H1 (cell line): ENCODE data around the gene FAM193A. TPM values are rescaled to one million over a fixed set of nuclear protein-coding genes. Genes with fewer than 3 reads are reported as not detected.

ENCODE experiments used
- BACH1 ChIP-seq: IDR thresholded peaks from 2 replicates; pipeline ENCODE4 v1.6.1; 2012; ENCODE audit warnings: low read length, improper control_type of control experiment
- CBX5 ChIP-seq: fragments of 300-800, 300-1000 bp; sonication (generic); IDR thresholded peaks from 2 replicates; pipeline ENCODE4 v1.7.1; 2016; ENCODE audit warnings: antibody characterized with exemption, low read length, low read depth
- CHD7 ChIP-seq: fragments of 300-600 bp; sonication (generic); IDR thresholded peaks from 2 replicates; pipeline ENCODE4 v1.7.1; 2012; ENCODE audit warnings: low read length, moderate library complexity, mild to moderate bottlenecking, inconsistent platforms; ENCODE audit not compliant: insufficient replicate concordance
- HDAC2 ChIP-seq, 2 experiments: fragments of 300-600 bp in 1 of 2; sonication (generic) in 1 of 2; IDR thresholded peaks; 2 replicates each; pipeline ENCODE4 v1.6.1; 2011 to 2012; ENCODE audit warnings: low read depth in 2 of 2, low read length in 2 of 2, mild to moderate bottlenecking in 2 of 2, moderate library complexity in 2 of 2, borderline replicate concordance in 1 of 2, inconsistent platforms in 1 of 2
- KDM5A ChIP-seq: fragments of 200-600 bp; IDR thresholded peaks from 2 replicates; pipeline ENCODE4 v1.7.1; 2012; ENCODE audit warnings: mild to moderate bottlenecking, low read length, inconsistent platforms, mixed read lengths
- RBBP5 ChIP-seq: IDR thresholded peaks from 2 replicates; pipeline ENCODE4 v1.7.1; 2012; ENCODE audit warnings: low read depth, mild to moderate bottlenecking, inconsistent platforms, low read length, moderate library complexity, borderline replicate concordance
- SAP30 ChIP-seq: fragments of 300-600 bp; sonication (generic); IDR thresholded peaks from 2 replicates; pipeline ENCODE4 v1.7.1; 2012; ENCODE audit warnings: low read length, moderate library complexity, mild to moderate bottlenecking, inconsistent platforms; ENCODE audit not compliant: insufficient read depth, insufficient replicate concordance
- SIN3A ChIP-seq, 2 experiments: IDR thresholded peaks in 1 of 2; conservative IDR thresholded peaks in 1 of 2; 2 replicates each; pipeline ENCODE4 v1.6.1; 2011 to 2012; ENCODE audit warnings: low read length in 2 of 2, improper control_type of control experiment in 1 of 2, low read depth in 1 of 2, mild to moderate bottlenecking in 1 of 2
- SRF ChIP-seq: IDR thresholded peaks from 2 replicates; pipeline ENCODE4 v1.6.1; 2011; ENCODE audit warnings: mild to moderate bottlenecking, low read depth, low read length, moderate library complexity
- USF2 ChIP-seq: IDR thresholded peaks from 2 replicates; pipeline ENCODE4 v1.6.1; 2011; ENCODE audit warnings: low read length, improper control_type of control experiment
- polyA plus RNA-seq, 7 experiments: library from polyadenylated mRNA; depleted of rRNA in 3 of 7; stranded (reverse) in 5 of 7; unstranded in 2 of 7; fragments of >200 nt in 5 of 7; fragments of 200-250 nt in 2 of 7; gene quantifications; 1 replicate in 5 of 7; 2 replicates in 1 of 7; 4 replicates in 1 of 7; pipeline versions ENCODE4 v1.2.1 to v1.2.3, GENCODE V29; 2011 to 2013; ENCODE audit warnings: missing spikeins in 2 of 7, mixed read lengths in 2 of 7
- total RNA-seq: library from RNA; stranded (reverse); fragmentation: NEBNext Ultra II Directional; extraction: Animal tissue kit (Norgen Biotek cat#: 25700); gene quantifications from 2 replicates; pipeline ENCODE4 v1.2.1, GENCODE V29; 2021

FAM193A gene
- total and polyA plus RNA-seq, 2 of the 8 experiments (the other 6 are each of a cell fraction or from before 2014, with no cell fraction given): 8.7 to 26.2 TPM

GRCh38 chr4:2651998-2652397, 115.6 kb downstream of the FAM193A start (continued):
- TF ChIP-seq CHD7: no peak
- no peak for TF ChIP-seq USF2
- no peak for TF ChIP-seq SRF
- no peak for TF ChIP-seq BACH1
- no peak for TF ChIP-seq CBX5
- no peak for TF ChIP-seq SIN3A (conservative IDR thresholded peaks at IDR 0.05 in 1 of 2, IDR thresholded peaks at IDR 0.05 in 1 of 2; ENCODE audit: low read depth in 1 of 2, low read length in 2 of 2)
- TF ChIP-seq KDM5A: no peak
- no peak for TF ChIP-seq HDAC2 (IDR thresholded peaks at IDR 0.05; ENCODE audit: borderline replicate concordance in 1 of 2, low read depth in 2 of 2, low read length in 2 of 2)
- no peak for TF ChIP-seq SAP30
- no peak for TF ChIP-seq RBBP5
- TF ChIP-seq, all 59 proteins: peak for 0
